GM12878 (cell line): ENCODE data around the gene GUCY1A1. TPM values are rescaled to one million over a fixed set of nuclear protein-coding genes. Genes with fewer than 3 reads are reported as not detected.

Experiments
- ATF7 ChIP-seq: fragments of 450-650 bp; IDR thresholded peaks from 2 replicates; pipeline ENCODE4 v1.6.1; 2016; ENCODE audit warnings: low read depth, mild to moderate bottlenecking
- ELK1 ChIP-seq: IDR thresholded peaks from 2 replicates; pipeline ENCODE4 v1.6.1; 2012; ENCODE audit warnings: low read depth, low read length, improper control_type of control experiment
- HCFC1 ChIP-seq: fragments of 150-350 bp; IDR thresholded peaks from 2 replicates; pipeline ENCODE4 v1.6.1; 2014; ENCODE audit warnings: low read length
- HSF1 ChIP-seq: fragments of 150-350 bp; IDR thresholded peaks from 2 replicates; pipeline ENCODE4 v1.6.1; 2014; ENCODE audit warnings: mild to moderate bottlenecking, low read depth, low read length
- KDM1A ChIP-seq: fragments of 200-600 bp; sonication (generic); IDR thresholded peaks from 2 replicates; pipeline ENCODE4 v1.6.1; 2016; ENCODE audit warnings: borderline replicate concordance
- PAX5 ChIP-seq: IDR thresholded peaks from 2 replicates; pipeline ENCODE4 v1.6.1; 2011; ENCODE audit warnings: low read depth, low read length, borderline replicate concordance
- POU2F2 ChIP-seq: IDR thresholded peaks from 3 replicates; pipeline ENCODE4 v1.6.1; 2011; ENCODE audit warnings: low read depth, mild to moderate bottlenecking, low read length, borderline replicate concordance
- SMC3 ChIP-seq: IDR thresholded peaks from 2 replicates; pipeline ENCODE4 v1.6.1; 2011; ENCODE audit warnings: low read length, improper control_type of control experiment, borderline replicate concordance
- SRF ChIP-seq, 2 experiments: IDR thresholded peaks; 2 replicates each; pipeline ENCODE4 v1.6.1; 2011; ENCODE audit warnings: low read depth in 2 of 2, low read length in 2 of 2, mild to moderate bottlenecking in 1 of 2, moderate library complexity in 1 of 2
- ZNF622 ChIP-seq: fragments of 450-650 bp; IDR thresholded peaks from 2 replicates; pipeline ENCODE4 v1.6.1; 2017; ENCODE audit warnings: mild to moderate bottlenecking, inconsistent platforms
- polyA plus RNA-seq, 11 experiments: library from polyadenylated mRNA; depleted of rRNA in 4 of 11; unstranded in 6 of 11; stranded (reverse) in 5 of 11; fragments of >200 nt; fragmentation: Nextera tagmentation in 4 of 11; fragmentation: Illumina TruSeq in 1 of 11; extraction: Ambion mirVana in 4 of 11; extraction: Trizol in 1 of 11; gene quantifications; 1 replicate in 1 of 11; 2 replicates in 10 of 11; pipeline versions ENCODE4 v1.2.1 to v1.2.3, GENCODE V29; 2011 to 2016; ENCODE audit warnings: inconsistent platforms in 2 of 11, missing spikeins in 2 of 11, low read depth in 1 of 11
- total RNA-seq, 4 experiments: library from RNA; depleted of rRNA in 3 of 4; stranded (reverse); fragments of >200 nt in 3 of 4; fragmentation: Illumina TruSeq in 1 of 4; extraction: Trizol in 1 of 4; gene quantifications; 2 replicates each; pipeline versions ENCODE4 v1.2.1 to v1.2.3, GENCODE V29; 2013 to 2021

The GUCY1A1 gene
- total and polyA plus RNA-seq, 10 of the 15 experiments (the other 5 are each of a cell fraction or from before 2014, with no cell fraction given), result 0.44 to 22.6 (median 0.55) TPM

GRCh38 chr4:155688860-155689259 is 22.2 kb downstream of the GUCY1A1 start (continued):
- TF ChIP-seq ELK1 (no peak), HCFC1 (no peak), SRF (IDR thresholded peaks at IDR 0.05; ENCODE audit: low read depth in 2 of 2, low read length in 2 of 2) (no peak), ZNF622 (no peak), KDM1A (no peak), HSF1 (no peak), PAX5 (no peak), SMC3 (no peak), ATF7 (no peak), POU2F2 (no peak)
